Measurements from ENCODE around the gene MCF2L. TPM values are rescaled to one million over a fixed set of nuclear protein-coding genes. Genes with fewer than 3 reads are reported as not detected.

MCF2L gene
- total RNA-seq, 1 experiment from 2014 or later: 5.9 TPM

GRCh38 chr13:112994084-112994780, 25.2 kb downstream of the MCF2L start:
- BruUV-seq (replicated peaks): no TSS peak
- TF ChIP-seq EZH2phosphoT487 (IDR thresholded peaks at IDR 0.05; ENCODE audit: borderline replicate concordance, low read length) (no peak), EZH2 (IDR thresholded peaks at IDR 0.05; ENCODE audit: low read length, unreplicated experiment) (no peak)
- TF ChIP-seq, protein P1, sequence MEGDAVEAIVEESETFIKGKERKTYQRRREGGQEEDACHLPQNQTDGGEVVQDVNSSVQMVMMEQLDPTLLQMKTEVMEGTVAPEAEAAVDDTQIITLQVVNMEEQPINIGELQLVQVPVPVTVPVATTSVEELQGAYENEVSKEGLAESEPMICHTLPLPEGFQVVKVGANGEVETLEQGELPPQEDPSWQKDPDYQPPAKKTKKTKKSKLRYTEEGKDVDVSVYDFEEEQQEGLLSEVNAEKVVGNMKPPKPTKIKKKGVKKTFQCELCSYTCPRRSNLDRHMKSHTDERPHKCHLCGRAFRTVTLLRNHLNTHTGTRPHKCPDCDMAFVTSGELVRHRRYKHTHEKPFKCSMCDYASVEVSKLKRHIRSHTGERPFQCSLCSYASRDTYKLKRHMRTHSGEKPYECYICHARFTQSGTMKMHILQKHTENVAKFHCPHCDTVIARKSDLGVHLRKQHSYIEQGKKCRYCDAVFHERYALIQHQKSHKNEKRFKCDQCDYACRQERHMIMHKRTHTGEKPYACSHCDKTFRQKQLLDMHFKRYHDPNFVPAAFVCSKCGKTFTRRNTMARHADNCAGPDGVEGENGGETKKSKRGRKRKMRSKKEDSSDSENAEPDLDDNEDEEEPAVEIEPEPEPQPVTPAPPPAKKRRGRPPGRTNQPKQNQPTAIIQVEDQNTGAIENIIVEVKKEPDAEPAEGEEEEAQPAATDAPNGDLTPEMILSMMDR (conservative IDR thresholded peaks at IDR 0.05; ENCODE audit: low read depth, low read length): no peak
- Histone ChIP-seq H3K36me3 (ENCODE audit: low read depth, low read length) (no peaks in the 10 kb centered on the region), H3K9me2 (replicated peaks; ENCODE audit: low read length) (no peaks in the 10 kb centered on the region), H3K4me1 (ENCODE audit: insufficient read depth, low read length) (no peaks in the 10 kb centered on the region; the same call in 1 of the 2 replicates), H3K79me2 (ENCODE audit: low read length) (no peaks in the 10 kb centered on the region), H3K4me2 (ENCODE audit: low read length) (no peak overlapping the region), H3K4me3 (ENCODE audit: low read length) (no peak overlapping the region), H3F3A (ENCODE audit: low read length, unreplicated experiment) (no peaks in the 10 kb centered on the region), H3K9ac (ENCODE audit: low read length) (no peak overlapping the region), H3K9me3 (ENCODE audit: low read length) (no peaks in the 10 kb centered on the region), H4K20me1 (ENCODE audit: low read length) (no peaks in the 10 kb centered on the region), H3K27me3 (ENCODE audit: low read length) (no peaks in the 10 kb centered on the region), H2AFZ (ENCODE audit: low read length) (no peak overlapping the region), H3K27ac (ENCODE audit: low read length) (no peak overlapping the region)
- intact Hi-C loops (cut with micrococcal nuclease): no loop called here
- ChIA-PET CTCF (no interaction called here), POLR2A (ENCODE audit: unreplicated experiment) (no interaction called here)
- ATAC-seq: no peak
- DNase-seq: no peak

GRCh38 chr13:112994781-112995355, 25.9 kb downstream of the MCF2L start:
- no peak overlapping the region for H3K27ac ChIP-seq (ENCODE audit: low read length)
- H3K9me2 ChIP-seq (replicated peaks; ENCODE audit: low read length): no peaks in the 10 kb centered on the region
- no TSS peak for BruUV-seq (replicated peaks)
- DNase-seq: no peak
- H3K27me3 ChIP-seq (ENCODE audit: low read length): no peaks in the 10 kb centered on the region
- intact Hi-C loops (cut with micrococcal nuclease): no loop called here
- H3K36me3 ChIP-seq (ENCODE audit: low read depth, low read length): no peaks in the 10 kb centered on the region
- no peak overlapping the region for H3K4me3 ChIP-seq (ENCODE audit: low read length)
- no peaks in the 10 kb centered on the region for H4K20me1 ChIP-seq (ENCODE audit: low read length)
- H3K4me1 ChIP-seq (ENCODE audit: insufficient read depth, low read length): no peaks in the 10 kb centered on the region; the same call in 1 of the 2 replicates
- no peak overlapping the region for H3K9ac ChIP-seq (ENCODE audit: low read length)
- no peaks in the 10 kb centered on the region for H3K79me2 ChIP-seq (ENCODE audit: low read length)
- H3F3A ChIP-seq (ENCODE audit: low read length, unreplicated experiment): no peaks in the 10 kb centered on the region
- no peak for ATAC-seq
- POLR2A ChIA-PET (ENCODE audit: unreplicated experiment): no interaction called here
- no peak overlapping the region for H3K4me2 ChIP-seq (ENCODE audit: low read length)
- no peaks in the 10 kb centered on the region for H3K9me3 ChIP-seq (ENCODE audit: low read length)
- TF ChIP-seq, protein P1 (conservative IDR thresholded peaks at IDR 0.05; ENCODE audit: low read depth, low read length): no peak
- TF ChIP-seq EZH2 (IDR thresholded peaks at IDR 0.05; ENCODE audit: low read length, unreplicated experiment) (no peak), EZH2phosphoT487 (IDR thresholded peaks at IDR 0.05; ENCODE audit: borderline replicate concordance, low read length) (no peak)
- H2AFZ ChIP-seq (ENCODE audit: low read length): no peak overlapping the region
- CTCF ChIA-PET: no interaction called here
